Thoracic aorta (tissue), 2 donors: ENCODE results near the gene LAMA5. TPM values are rescaled to one million over a fixed set of nuclear protein-coding genes. Genes with fewer than 3 reads are reported as not detected.

ENCODE experiments used
- ATAC-seq: fragments of 150-250 bp; one replicate; pipeline ENCODE4 v1.8.0; 2017; ENCODE audit warnings: low read depth; ENCODE audit not compliant: insufficient number of reproducible peaks, low FRiP score
- DNase-seq: peaks from one replicate; pipeline ENCODE4 v3.0.0-alpha.2; 2020; ENCODE audit warnings: low spot score
- H3K27ac ChIP-seq, 2 donors: fragments of 200-600 bp; sonication (generic); 1 replicate in 1 of 2; 2 replicates in 1 of 2; pipeline ENCODE4 v1.5.1; 2016; ENCODE audit warnings: mild to moderate bottlenecking in 2 of 2, moderate library complexity in 2 of 2
- H3K27me3 ChIP-seq: fragments of 200-600 bp; sonication (generic); replicated peaks from 2 replicates; pipeline ENCODE4 v1.6.0; 2016; ENCODE audit warnings: mild to moderate bottlenecking; ENCODE audit not compliant: insufficient read depth
- H3K36me3 ChIP-seq: fragments of 200-600 bp; sonication (generic); one replicate; pipeline ENCODE4 v1.5.1; 2016
- H3K4me1 ChIP-seq, 2 donors: fragments of 200-600 bp; sonication (generic); 1 replicate in 1 of 2; 2 replicates in 1 of 2; pipeline versions ENCODE4 v1.5.1 to v1.6.0; 2016; ENCODE audit warnings: low read depth in 2 of 2, mild to moderate bottlenecking in 1 of 2; ENCODE audit not compliant: control insufficient read depth in 1 of 2
- H3K4me3 ChIP-seq: fragments of 200-600 bp; sonication (generic); 2 replicates; pipeline ENCODE4 v1.5.1; 2016; ENCODE audit warnings: mild to moderate bottlenecking
- H3K9me3 ChIP-seq: fragments of 200-600 bp; sonication (generic); 2 replicates; pipeline ENCODE4 v1.5.1; 2016
- total RNA-seq, 2 donors: library from RNA; depleted of rRNA; stranded (reverse); fragments of >200 nt; gene quantifications; one replicate each; pipeline versions ENCODE4 v1.1.0 to v1.2.3, GENCODE V29; 2016
- TF ChIP-seq, protein P1 (sequence below): fragments of 200-600 bp; sonication (generic); IDR thresholded peaks from one replicate; pipeline ENCODE4 v1.5.1; 2019; ENCODE audit warnings: antibody characterized with exemption

The LAMA5 gene
- total RNA-seq, 2 donors from 2014 or later, result 289 to 333 TPM

DNA sequence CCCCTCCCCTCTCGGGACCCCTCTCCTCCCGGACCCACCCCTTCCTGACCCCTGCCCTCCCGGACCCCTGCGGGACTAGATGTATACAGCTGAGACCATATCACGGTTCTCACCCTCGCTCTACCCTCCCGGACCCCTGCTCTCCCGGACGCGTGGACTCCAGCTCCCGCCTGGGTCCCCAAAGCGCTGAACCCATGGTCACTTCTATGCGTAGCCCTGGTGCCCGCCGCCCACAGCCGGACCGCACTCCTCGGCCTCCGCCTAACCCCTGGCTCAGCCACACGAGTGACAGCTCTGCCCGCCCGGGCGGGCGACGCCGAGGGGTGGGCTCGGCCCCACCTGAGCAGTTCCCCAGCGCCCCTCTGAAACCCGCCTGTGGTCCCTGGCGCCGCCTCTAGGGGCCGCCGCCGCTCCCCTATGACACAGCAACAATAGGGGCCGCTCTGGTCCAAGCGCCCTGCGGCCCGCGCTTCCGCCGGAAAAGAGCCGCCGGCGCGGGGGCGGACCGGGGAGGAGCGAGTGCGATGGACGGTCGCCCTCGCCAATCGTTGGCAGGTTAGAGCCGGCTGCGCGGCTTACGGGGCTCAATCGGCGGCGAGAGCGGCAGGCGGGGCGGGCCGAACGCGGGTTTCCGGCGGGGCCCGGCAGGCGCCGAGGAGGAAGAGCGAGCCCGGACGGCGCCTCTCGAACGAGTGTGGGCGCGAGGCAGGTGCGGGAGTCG lies 64.6 kb downstream of the LAMA5 start, which contains the start of gene ADRM1:
TSS of gene ADRM1 (plus strand) at position 657 of the 721 bp plus-strand sequence. CDS start 572 bp downstream, outside the sequence.
- Histone ChIP-seq H3K4me1 (peaks cover 13 to 29% of the 10 kb centered on the region in 2 donors), H3K9me3 (no peaks in the 10 kb centered on the region), H3K36me3 (peaks cover 25% of the 10 kb centered on the region), H3K27ac (peak within 1 kb of the TSS; percentile 98 to 100), H3K27me3 (no peaks in the 10 kb centered on the region), H3K4me3 (peak within 1 kb of the TSS; percentile 97)
- DNase-seq (peak; percentile 73), ATAC-seq (peak; percentile 88)
- TF ChIP-seq, protein P1, sequence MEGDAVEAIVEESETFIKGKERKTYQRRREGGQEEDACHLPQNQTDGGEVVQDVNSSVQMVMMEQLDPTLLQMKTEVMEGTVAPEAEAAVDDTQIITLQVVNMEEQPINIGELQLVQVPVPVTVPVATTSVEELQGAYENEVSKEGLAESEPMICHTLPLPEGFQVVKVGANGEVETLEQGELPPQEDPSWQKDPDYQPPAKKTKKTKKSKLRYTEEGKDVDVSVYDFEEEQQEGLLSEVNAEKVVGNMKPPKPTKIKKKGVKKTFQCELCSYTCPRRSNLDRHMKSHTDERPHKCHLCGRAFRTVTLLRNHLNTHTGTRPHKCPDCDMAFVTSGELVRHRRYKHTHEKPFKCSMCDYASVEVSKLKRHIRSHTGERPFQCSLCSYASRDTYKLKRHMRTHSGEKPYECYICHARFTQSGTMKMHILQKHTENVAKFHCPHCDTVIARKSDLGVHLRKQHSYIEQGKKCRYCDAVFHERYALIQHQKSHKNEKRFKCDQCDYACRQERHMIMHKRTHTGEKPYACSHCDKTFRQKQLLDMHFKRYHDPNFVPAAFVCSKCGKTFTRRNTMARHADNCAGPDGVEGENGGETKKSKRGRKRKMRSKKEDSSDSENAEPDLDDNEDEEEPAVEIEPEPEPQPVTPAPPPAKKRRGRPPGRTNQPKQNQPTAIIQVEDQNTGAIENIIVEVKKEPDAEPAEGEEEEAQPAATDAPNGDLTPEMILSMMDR, result peak; percentile 99

- H3K9me3 ChIP-seq, result no peaks in the 10 kb centered on the region
- no peaks in the 10 kb centered on the region for H3K27me3 ChIP-seq
- H3K27ac ChIP-seq, result peak overlapping the region; percentile 98 to 100
- TF ChIP-seq, protein P1, result peak; percentile 76
- DNase-seq, result peak; percentile 81
- peaks cover 13 to 29% of the 10 kb centered on the region in 2 donors for H3K4me1 ChIP-seq
- H3K4me3 ChIP-seq, result peak overlapping the region; percentile 97
- H3K36me3 ChIP-seq, result peaks cover 20% of the 10 kb centered on the region
- ATAC-seq, result peak; percentile 22
These were observed 65.3 kb downstream of the LAMA5 start for GRCh38 chr20:62301773-62302340.

DNA sequence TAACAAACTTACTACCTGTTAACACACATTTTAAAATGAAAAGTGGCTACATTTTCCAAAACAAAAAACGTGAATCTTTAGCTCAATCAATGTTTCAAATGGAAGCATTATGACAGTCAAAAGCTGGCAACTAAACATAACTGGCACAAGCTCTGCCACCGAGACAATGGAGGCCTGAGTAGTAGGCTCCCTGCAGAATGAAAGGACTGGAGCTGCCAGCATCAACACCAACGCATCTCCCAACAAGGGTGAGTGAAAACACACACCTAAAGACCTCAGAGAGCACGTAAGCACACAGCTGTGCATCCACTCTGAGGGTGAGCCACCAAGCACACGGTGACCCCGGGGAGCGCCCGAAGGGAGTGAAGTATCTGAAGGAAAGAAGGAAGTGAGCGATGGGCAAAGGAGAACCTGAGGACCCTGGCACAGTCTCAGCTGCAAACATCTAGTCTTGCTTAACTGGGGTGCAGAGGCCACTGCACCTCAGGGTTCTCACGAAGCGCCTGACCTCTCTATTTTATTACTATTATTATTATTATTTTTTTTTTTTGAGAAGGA lies 65.9 kb downstream of the LAMA5 start:
- TF ChIP-seq, protein P1, result no peak
- Histone ChIP-seq H3K4me1 (peaks cover 13 to 28% of the 10 kb centered on the region in 2 donors), H3K27me3 (no peaks in the 10 kb centered on the region), H3K27ac (no peak overlapping the region), H3K9me3 (no peaks in the 10 kb centered on the region), H3K36me3 (peaks cover 16% of the 10 kb centered on the region), H3K4me3 (no peak overlapping the region)
- no peak for DNase-seq
- ATAC-seq, result no peak

DNA sequence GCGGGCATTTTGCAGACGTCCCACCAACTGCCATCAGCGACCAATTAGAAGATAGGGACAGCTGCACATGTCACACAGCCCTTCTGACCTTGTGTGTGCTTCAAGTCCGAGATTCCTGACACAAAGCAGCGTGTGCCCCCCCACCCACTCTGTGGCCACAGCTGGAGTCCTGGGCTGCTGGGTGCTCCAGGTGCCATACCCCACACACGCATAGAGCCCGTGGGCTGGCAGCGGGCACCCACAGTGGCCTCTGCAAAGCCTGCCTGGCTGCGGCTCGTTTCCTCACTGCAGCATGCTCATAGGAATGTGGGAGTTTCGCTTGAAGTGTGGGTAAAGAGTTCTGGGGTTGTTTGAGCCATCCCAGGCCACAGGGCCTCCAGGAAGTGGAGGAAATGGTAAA lies 66.8 kb downstream of the LAMA5 start:
- peaks cover 15% of the 10 kb centered on the region for H3K36me3 ChIP-seq
- no peak overlapping the region for H3K4me3 ChIP-seq
- peaks cover 13 to 19% of the 10 kb centered on the region in 2 donors for H3K4me1 ChIP-seq
- TF ChIP-seq, protein P1, result no peak
- DNase-seq (no peak), ATAC-seq (no peak)
- no peaks in the 10 kb centered on the region for H3K9me3 ChIP-seq
- no peak overlapping the region for H3K27ac ChIP-seq
- H3K27me3 ChIP-seq, result no peaks in the 10 kb centered on the region

DNA sequence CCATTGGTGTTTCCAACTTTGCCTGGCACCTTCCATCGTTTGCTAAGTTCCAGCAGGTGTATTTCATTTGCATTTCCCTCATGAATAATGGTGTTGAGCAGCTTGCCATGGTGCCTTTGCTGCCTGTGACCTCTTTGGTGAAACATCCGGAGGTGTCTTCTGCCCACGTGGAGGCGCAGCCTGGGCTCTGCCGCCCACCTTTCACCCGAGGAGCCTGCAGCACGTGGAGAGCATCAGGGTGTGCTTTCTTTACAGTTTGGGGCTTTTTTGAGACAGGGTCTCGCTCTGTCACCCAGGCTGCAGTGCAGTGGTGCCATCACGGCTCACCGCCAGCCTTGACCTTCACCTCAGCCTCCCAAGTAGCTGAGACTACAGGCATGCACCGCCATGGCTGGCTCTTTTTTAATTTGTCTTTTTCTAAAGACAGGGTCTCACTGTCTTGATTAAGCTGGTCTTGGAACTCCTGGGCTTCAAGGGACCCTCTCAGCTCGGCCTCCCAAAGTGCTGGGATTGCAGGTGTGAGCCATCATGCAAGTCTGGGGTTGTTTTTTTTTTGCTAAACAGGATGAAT lies 67.4 kb downstream of the LAMA5 start:
- no peak for ATAC-seq
- TF ChIP-seq, protein P1, result no peak

More for the DNA sequence above, 67.4 kb downstream of the LAMA5 start:
- H3K4me3 ChIP-seq, result no peak overlapping the region
- H3K4me1 ChIP-seq, result peaks cover 12 to 13% of the 10 kb centered on the region in 2 donors
- no peaks in the 10 kb centered on the region for H3K27me3 ChIP-seq
- H3K27ac ChIP-seq, result no peak overlapping the region
- DNase-seq, result no peak
- H3K9me3 ChIP-seq, result no peaks in the 10 kb centered on the region
- H3K36me3 ChIP-seq, result peaks cover 18% of the 10 kb centered on the region
